ENCODE data around the gene ZSCAN31. TPM values are rescaled to one million over a fixed set of nuclear protein-coding genes. Genes with fewer than 3 reads are reported as not detected.
A peak's percentile ranks its signal among the peaks of the same experiment; 100 is the strongest.

Gene ZSCAN31
- polyA plus RNA-seq, 2 donors = 5.5 to 9.2 TPM

GRCh38 chr6:28345201-28345600, 9.3 kb upstream of the ZSCAN31 start:
- Histone ChIP-seq H3K9me3 (ENCODE audit: control insufficient read depth in 2 of 2, insufficient read depth in 1 of 2, low read depth in 1 of 2, low read length in 1 of 2) (no peaks in the 10 kb centered on the region), H3K4me1 (ENCODE audit: control insufficient read depth in 2 of 2, insufficient read depth in 2 of 2, low read length in 1 of 2) (no peaks in the 10 kb centered on the region)
- 80 to 95% methylated on average over 1 of the region's 1 CpG for WGBS, 2 donors

GRCh38 chr6:28343898-28344677, 8.1 kb upstream of the ZSCAN31 start:
- H3K4me1 ChIP-seq (ENCODE audit: control insufficient read depth in 2 of 2, insufficient read depth in 2 of 2, low read length in 1 of 2) = no peaks in the 10 kb centered on the region
- H3K36me3 ChIP-seq (ENCODE audit: control insufficient read depth in 2 of 2, insufficient read depth in 2 of 2, low read length in 1 of 2) = peaks cover 0 to 3% of the 10 kb centered on the region in 2 donors
- no peak overlapping the region for H3K4me3 ChIP-seq (ENCODE audit: low read depth in 1 of 2, low read length in 2 of 2)
- 57 to 64% methylated on average over 1 of the region's 1 CpG for WGBS, 2 donors
- H3K27me3 ChIP-seq (ENCODE audit: control insufficient read depth in 1 of 2, insufficient read depth in 2 of 2, low read length in 2 of 2) = no peaks in the 10 kb centered on the region
- H3K9me3 ChIP-seq (ENCODE audit: control insufficient read depth in 2 of 2, insufficient read depth in 1 of 2, low read depth in 1 of 2, low read length in 1 of 2) = no peaks in the 10 kb centered on the region
- H3K27ac ChIP-seq (ENCODE audit: low read depth in 2 of 2, low read length in 1 of 2) = no peak overlapping the region

More at GRCh38 chr6:28345201-28345600, 9.3 kb upstream of the ZSCAN31 start:
- Histone ChIP-seq H3K36me3 (ENCODE audit: control insufficient read depth in 2 of 2, insufficient read depth in 2 of 2, low read length in 1 of 2) (peaks cover 0 to 3% of the 10 kb centered on the region in 2 donors), H3K27ac (ENCODE audit: low read depth in 2 of 2, low read length in 1 of 2) (no peak overlapping the region), H3K4me3 (ENCODE audit: low read depth in 1 of 2, low read length in 2 of 2) (no peak overlapping the region), H3K27me3 (ENCODE audit: control insufficient read depth in 1 of 2, insufficient read depth in 2 of 2, low read length in 2 of 2) (no peaks in the 10 kb centered on the region)

- Histone ChIP-seq H3K27ac (ENCODE audit: low read depth in 2 of 2, low read length in 1 of 2) (no peak overlapping the region), H3K4me3 (ENCODE audit: low read depth in 1 of 2, low read length in 2 of 2) (no peak overlapping the region), H3K36me3 (ENCODE audit: control insufficient read depth in 2 of 2, insufficient read depth in 2 of 2, low read length in 1 of 2) (peaks cover 0 to 3% of the 10 kb centered on the region in 2 donors), H3K9me3 (ENCODE audit: control insufficient read depth in 2 of 2, insufficient read depth in 1 of 2, low read depth in 1 of 2, low read length in 1 of 2) (no peaks in the 10 kb centered on the region), H3K27me3 (ENCODE audit: control insufficient read depth in 1 of 2, insufficient read depth in 2 of 2, low read length in 2 of 2) (no peaks in the 10 kb centered on the region), H3K4me1 (ENCODE audit: control insufficient read depth in 2 of 2, insufficient read depth in 2 of 2, low read length in 1 of 2) (no peaks in the 10 kb centered on the region)
- WGBS, 2 donors = 68 to 79% methylated on average over 1 of the region's 1 CpG
These were observed 4.6 kb upstream of the ZSCAN31 start for GRCh38 chr6:28340310-28341095.

GRCh38 chr6:28337121-28337520, 1.2 kb upstream of the ZSCAN31 start:
- Histone ChIP-seq H3K4me3 (ENCODE audit: low read depth in 1 of 2, low read length in 2 of 2) (peak overlapping the region in 1 of 2 donors; percentile 76), H3K27ac (ENCODE audit: low read depth in 2 of 2, low read length in 1 of 2) (peak overlapping the region in 1 of 2 donors; percentile 48), H3K36me3 (ENCODE audit: control insufficient read depth in 2 of 2, insufficient read depth in 2 of 2, low read length in 1 of 2) (peaks cover 0 to 3% of the 10 kb centered on the region in 2 donors)

GRCh38 chr6:28336284-28337120, 554 bp upstream of the ZSCAN31 start:
- 11 to 13% methylated on average over 24 of the region's 24 CpGs for WGBS, 2 donors
- Histone ChIP-seq H3K9me3 (ENCODE audit: control insufficient read depth in 2 of 2, insufficient read depth in 1 of 2, low read depth in 1 of 2, low read length in 1 of 2) (no peaks in the 10 kb centered on the region), H3K27me3 (ENCODE audit: control insufficient read depth in 1 of 2, insufficient read depth in 2 of 2, low read length in 2 of 2) (no peaks in the 10 kb centered on the region)

More at GRCh38 chr6:28337121-28337520, 1.2 kb upstream of the ZSCAN31 start:
- Histone ChIP-seq H3K27me3 (ENCODE audit: control insufficient read depth in 1 of 2, insufficient read depth in 2 of 2, low read length in 2 of 2) (no peaks in the 10 kb centered on the region), H3K9me3 (ENCODE audit: control insufficient read depth in 2 of 2, insufficient read depth in 1 of 2, low read depth in 1 of 2, low read length in 1 of 2) (no peaks in the 10 kb centered on the region), H3K4me1 (ENCODE audit: control insufficient read depth in 2 of 2, insufficient read depth in 2 of 2, low read length in 1 of 2) (no peaks in the 10 kb centered on the region)

GRCh38 chr6:28335040-28335563, 846 bp downstream of the ZSCAN31 start:
- Histone ChIP-seq H3K9me3 (ENCODE audit: control insufficient read depth in 2 of 2, insufficient read depth in 1 of 2, low read depth in 1 of 2, low read length in 1 of 2) (no peaks in the 10 kb centered on the region), H3K36me3 (ENCODE audit: control insufficient read depth in 2 of 2, insufficient read depth in 2 of 2, low read length in 1 of 2) (no peaks in the 10 kb centered on the region), H3K4me3 (ENCODE audit: low read depth in 1 of 2, low read length in 2 of 2) (peak overlapping the region; percentile 76), H3K27me3 (ENCODE audit: control insufficient read depth in 1 of 2, insufficient read depth in 2 of 2, low read length in 2 of 2) (no peaks in the 10 kb centered on the region), H3K4me1 (ENCODE audit: control insufficient read depth in 2 of 2, insufficient read depth in 2 of 2, low read length in 1 of 2) (no peaks in the 10 kb centered on the region), H3K27ac (ENCODE audit: low read depth in 2 of 2, low read length in 1 of 2) (peak overlapping the region; percentile 98 to 99)
- WGBS, 2 donors = 32 to 33% methylated on average over 12 of the region's 12 CpGs

More at GRCh38 chr6:28336284-28337120, 554 bp upstream of the ZSCAN31 start:
- Histone ChIP-seq H3K4me3 (ENCODE audit: low read depth in 1 of 2, low read length in 2 of 2) (peak overlapping the region; percentile 76), H3K27ac (ENCODE audit: low read depth in 2 of 2, low read length in 1 of 2) (peak overlapping the region; percentile 98 to 99), H3K4me1 (ENCODE audit: control insufficient read depth in 2 of 2, insufficient read depth in 2 of 2, low read length in 1 of 2) (no peaks in the 10 kb centered on the region), H3K36me3 (ENCODE audit: control insufficient read depth in 2 of 2, insufficient read depth in 2 of 2, low read length in 1 of 2) (peaks cover 0 to 3% of the 10 kb centered on the region in 2 donors)

- H3K4me3 ChIP-seq (ENCODE audit: low read depth in 1 of 2, low read length in 2 of 2) = no peak overlapping the region
These were observed 1.5 kb downstream of the ZSCAN31 start for GRCh38 chr6:28334286-28335039.

GRCh38 chr6:28333599-28334018, 2.3 kb downstream of the ZSCAN31 start:
- Histone ChIP-seq H3K9me3 (ENCODE audit: control insufficient read depth in 2 of 2, insufficient read depth in 1 of 2, low read depth in 1 of 2, low read length in 1 of 2) (peaks cover 0 to 3% of the 10 kb centered on the region in 2 donors), H3K36me3 (ENCODE audit: control insufficient read depth in 2 of 2, insufficient read depth in 2 of 2, low read length in 1 of 2) (no peaks in the 10 kb centered on the region), H3K27me3 (ENCODE audit: control insufficient read depth in 1 of 2, insufficient read depth in 2 of 2, low read length in 2 of 2) (no peaks in the 10 kb centered on the region), H3K4me3 (ENCODE audit: low read depth in 1 of 2, low read length in 2 of 2) (no peak overlapping the region), H3K4me1 (ENCODE audit: control insufficient read depth in 2 of 2, insufficient read depth in 2 of 2, low read length in 1 of 2) (no peaks in the 10 kb centered on the region), H3K27ac (ENCODE audit: low read depth in 2 of 2, low read length in 1 of 2) (no peak overlapping the region)
- 88 to 100% methylated on average over 1 of the region's 1 CpG for WGBS, 2 donors

More at GRCh38 chr6:28334286-28335039, 1.5 kb downstream of the ZSCAN31 start:
- WGBS, 2 donors = 83 to 92% methylated on average over 7 of the region's 7 CpGs
- Histone ChIP-seq H3K36me3 (ENCODE audit: control insufficient read depth in 2 of 2, insufficient read depth in 2 of 2, low read length in 1 of 2) (no peaks in the 10 kb centered on the region), H3K27me3 (ENCODE audit: control insufficient read depth in 1 of 2, insufficient read depth in 2 of 2, low read length in 2 of 2) (no peaks in the 10 kb centered on the region), H3K27ac (ENCODE audit: low read depth in 2 of 2, low read length in 1 of 2) (peak overlapping the region; percentile 98 to 99), H3K4me1 (ENCODE audit: control insufficient read depth in 2 of 2, insufficient read depth in 2 of 2, low read length in 1 of 2) (no peaks in the 10 kb centered on the region), H3K9me3 (ENCODE audit: control insufficient read depth in 2 of 2, insufficient read depth in 1 of 2, low read depth in 1 of 2, low read length in 1 of 2) (no peaks in the 10 kb centered on the region)
